ENCODE data around the gene HDAC4.

GRCh38 chr2:239216614-239217273 lies 184.1 kb downstream of the HDAC4 start:
- no peak for TF ChIP-seq CTCF (optimal IDR thresholded peaks at IDR 0.05 in 1 of 3, IDR thresholded peaks at IDR 0.05 in 1 of 3, conservative IDR thresholded peaks at IDR 0.05 in 1 of 3; ENCODE audit: extremely low read depth in 1 of 3, insufficient read depth in 2 of 3, low read length in 3 of 3)
- no peak for TF ChIP-seq EZH2 (IDR thresholded peaks at IDR 0.05; ENCODE audit: low read length)
